Lung microvascular endothelial cell (primary cell): ENCODE data around the gene PAK4. TPM values are rescaled to one million over a fixed set of nuclear protein-coding genes. Genes with fewer than 3 reads are reported as not detected.
"Not testable (repeated sequence)": the region's sequence is repeated elsewhere in the genome, so short reads cannot be mapped to it uniquely, and the experiment has no call there.

Experiments
- DNase-seq, 2 donors: peaks; one replicate each; pipeline versions ENCODE4 v3.0.0 to v3.0.0-alpha.2; 2010; ENCODE audit warnings: low read depth in 2 of 2
- total RNA-seq: library from RNA; depleted of rRNA; stranded (reverse); fragments of >200 nt; gene quantifications from 2 replicates; pipeline ENCODE4 v1.2.1, GENCODE V29; 2014

PAK4 gene
- total RNA-seq, 1 donor from 2014 or later, result 2.6 TPM

- DNase-seq, result no peak
Measured at GRCh38 chr19:39100500-39101166, 25.0 kb upstream of the PAK4 start.

- DNase-seq, result no peak
Measured at GRCh38 chr19:39103151-39103550, 22.4 kb upstream of the PAK4 start.

DNA sequence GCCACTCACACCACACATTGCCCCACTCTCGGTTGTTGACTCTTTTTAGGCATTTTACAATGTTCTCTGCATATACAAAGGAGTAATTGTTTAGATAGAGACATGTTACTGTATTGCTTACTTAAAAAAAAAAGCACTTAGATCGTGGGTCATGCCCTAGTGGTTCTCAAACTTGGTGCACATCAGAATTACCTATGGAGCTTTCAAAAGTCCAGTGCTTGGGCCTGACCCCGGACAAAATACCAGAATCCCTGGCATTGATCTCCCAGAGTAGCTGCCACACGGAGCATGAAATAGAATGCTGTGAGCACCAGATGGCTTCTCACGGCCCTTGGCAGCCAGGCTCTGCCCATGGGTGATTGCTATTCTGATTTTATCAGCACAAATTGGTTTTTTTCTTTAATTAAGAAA is 21.4 kb upstream of the PAK4 start:
- no peak for DNase-seq

GRCh38 chr19:39106194-39106593 is 19.4 kb upstream of the PAK4 start:
- DNase-seq, result no peak

GRCh38 chr19:39109641-39110040 is 15.9 kb upstream of the PAK4 start:
- no peak for DNase-seq

DNA sequence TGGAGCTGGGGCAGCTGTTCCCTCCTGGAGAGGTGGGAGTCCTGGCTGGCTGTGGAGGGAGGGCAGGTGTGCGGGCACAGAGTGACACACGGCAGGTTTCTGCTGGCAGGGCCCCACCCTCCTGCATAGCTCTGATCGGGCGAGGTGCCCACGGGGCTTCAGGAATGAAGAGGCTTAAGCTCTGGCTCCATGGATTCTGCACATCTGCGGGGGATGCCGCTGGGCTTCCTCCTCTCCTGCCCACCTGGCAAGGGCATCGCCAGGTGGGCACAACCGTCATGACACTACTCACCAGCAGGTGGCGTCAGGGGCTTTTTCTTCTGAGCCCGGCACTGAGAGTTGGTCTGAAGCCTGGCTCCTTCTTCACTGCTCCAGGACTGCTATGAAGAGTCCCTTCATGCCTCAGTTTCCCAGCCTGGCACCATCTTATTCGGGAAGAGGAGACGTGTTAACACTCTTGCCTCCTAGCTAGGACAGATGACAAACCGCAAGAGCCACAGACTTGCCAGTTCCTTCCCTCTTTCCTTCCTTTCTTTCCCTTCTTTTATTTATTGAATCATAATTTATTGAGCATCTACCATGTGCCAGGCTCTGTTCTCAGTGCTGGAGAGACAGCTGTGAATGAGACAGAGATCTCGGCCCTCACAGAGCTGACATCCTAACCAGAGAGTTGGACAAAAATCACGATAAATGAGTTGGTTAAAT is 15.2 kb upstream of the PAK4 start:
- DNase-seq, result peak; percentile 38 to 50

DNA sequence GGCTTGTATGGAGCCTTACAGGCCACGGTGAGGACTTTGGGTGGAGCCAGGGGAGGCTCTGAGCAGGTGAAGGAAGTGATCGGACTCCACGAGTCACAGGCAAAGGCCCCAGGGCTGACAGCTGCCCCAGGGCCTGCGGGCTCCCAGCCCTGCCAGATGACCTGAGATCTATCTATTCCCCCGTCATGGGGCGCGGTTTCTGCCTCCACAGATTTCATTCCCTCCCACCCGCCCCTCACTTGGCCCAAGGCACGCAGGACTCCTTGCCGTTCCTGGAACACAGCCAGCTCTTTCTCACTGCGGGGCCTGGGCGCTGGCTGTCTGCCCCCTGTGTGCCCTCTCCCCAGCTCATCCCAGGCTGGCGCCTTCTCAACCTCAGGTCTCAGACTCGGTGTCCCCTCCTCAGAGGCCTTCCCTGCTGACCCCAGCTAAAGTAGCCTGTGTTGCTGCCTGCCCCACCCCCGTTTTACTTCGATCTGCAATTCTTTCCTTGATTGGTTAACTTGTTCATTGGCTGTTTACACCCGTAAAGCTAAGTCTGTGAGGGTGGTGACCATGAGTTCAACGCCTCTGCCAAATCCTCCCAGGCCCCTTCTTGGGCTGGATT is 13.9 kb upstream of the PAK4 start:
- no peak for DNase-seq

DNA sequence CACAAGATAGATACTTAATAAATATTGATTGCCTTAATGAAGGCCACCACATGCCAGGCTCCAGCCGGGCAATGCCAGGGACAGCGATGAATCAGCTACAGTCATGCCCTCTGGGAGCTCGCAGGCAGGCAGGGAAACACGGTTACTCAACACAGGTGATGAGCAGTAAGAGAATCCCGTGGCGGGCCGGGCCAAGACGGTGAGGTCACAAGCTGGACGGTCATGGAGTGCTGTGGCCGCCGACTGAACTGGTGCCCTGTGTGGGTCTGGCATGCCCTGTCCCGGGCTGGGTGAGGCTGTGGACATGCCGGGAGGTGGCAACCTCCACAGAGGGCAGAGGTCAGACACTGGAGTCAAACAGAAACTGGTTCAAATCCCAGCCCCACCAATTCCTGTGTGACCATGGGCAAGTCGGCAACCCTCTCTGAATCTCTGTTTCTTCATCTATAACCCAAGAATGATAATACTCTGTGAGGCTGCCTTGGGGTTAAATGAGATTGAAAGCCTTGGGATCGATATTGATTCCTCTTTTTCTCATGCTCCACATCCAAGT is 13.2 kb upstream of the PAK4 start:
- DNase-seq, result no peak

- no peak for DNase-seq
Measured at GRCh38 chr19:39113199-39113598, 12.4 kb upstream of the PAK4 start.

GRCh38 chr19:39115105-39115847 is 10.3 kb upstream of the PAK4 start:
- DNase-seq, result no peak

- not testable (repeated sequence) for DNase-seq
Measured at GRCh38 chr19:39117023-39117422, 8.6 kb upstream of the PAK4 start.

- DNase-seq, result no peak
Measured at GRCh38 chr19:39119830-39120229, 5.8 kb upstream of the PAK4 start.

DNA sequence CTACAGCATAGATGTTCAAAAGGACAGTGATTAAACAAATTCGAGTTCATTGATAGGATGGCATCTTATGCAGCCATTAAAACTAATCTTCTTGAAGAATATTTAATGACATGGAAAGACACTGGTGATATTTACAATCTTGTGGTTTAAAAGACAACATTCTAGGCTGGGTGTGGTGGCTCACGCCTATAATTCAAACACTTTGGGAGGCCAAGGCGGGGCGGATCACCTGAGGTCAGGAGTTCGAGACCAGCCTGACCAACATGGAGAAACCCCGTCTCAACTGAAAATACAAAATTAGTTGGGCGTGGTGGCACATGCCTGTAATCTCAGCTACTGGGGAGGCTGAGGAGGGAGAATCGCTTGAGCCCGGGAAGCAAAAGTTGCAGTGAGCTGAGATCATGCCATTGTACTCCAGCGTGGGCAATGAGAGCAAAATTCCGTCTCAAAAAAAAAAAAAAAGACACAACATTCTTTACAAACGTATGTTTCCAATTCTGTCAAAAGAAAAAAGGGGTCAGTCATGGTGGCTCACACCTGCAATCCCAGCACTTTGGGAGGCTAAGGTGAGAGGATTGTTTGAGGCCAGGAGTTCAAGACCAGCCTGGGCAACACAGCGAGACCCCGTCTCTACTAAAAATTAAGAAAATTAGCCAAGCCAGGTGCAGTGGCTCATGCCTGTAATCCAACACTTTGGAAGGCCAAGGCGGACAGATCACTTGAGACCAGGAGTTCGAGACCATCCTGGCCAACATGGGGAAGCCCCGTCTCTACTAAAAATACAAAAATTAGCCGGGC is 2.5 kb upstream of the PAK4 start:
- DNase-seq, result no peak

DNA sequence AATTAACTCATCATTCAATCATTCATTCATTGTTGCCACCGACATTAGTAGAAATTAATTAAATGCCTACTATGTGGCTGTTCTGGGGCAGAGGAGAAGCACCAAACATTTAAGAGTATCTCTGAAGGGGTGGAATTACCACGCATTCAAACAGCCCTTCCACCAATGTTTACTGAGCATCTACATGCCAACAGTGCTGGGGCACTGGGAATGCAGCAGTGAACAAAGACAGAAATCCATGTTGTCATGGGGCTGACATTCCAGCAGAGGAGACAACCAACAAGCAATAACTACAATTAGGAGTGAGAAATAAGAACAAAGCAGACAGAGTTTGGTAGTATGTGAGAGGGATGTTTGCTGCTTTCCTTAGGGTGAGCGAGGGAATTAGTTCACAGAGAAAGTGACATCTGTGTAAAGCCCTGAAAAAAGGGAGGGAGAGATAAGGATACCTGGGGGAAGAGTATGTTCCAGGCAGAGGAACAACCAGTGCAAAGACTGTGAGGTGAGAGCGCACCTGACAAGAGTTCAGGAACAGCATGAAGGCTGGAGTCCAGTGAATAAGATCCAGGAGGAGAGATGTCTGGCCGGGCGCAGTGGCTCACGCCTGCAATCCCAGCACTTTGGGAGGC is 1.3 kb upstream of the PAK4 start:
- no peak for DNase-seq

GRCh38 chr19:39125199-39125553 is 410 bp upstream of the PAK4 start:
- no peak for DNase-seq

DNA sequence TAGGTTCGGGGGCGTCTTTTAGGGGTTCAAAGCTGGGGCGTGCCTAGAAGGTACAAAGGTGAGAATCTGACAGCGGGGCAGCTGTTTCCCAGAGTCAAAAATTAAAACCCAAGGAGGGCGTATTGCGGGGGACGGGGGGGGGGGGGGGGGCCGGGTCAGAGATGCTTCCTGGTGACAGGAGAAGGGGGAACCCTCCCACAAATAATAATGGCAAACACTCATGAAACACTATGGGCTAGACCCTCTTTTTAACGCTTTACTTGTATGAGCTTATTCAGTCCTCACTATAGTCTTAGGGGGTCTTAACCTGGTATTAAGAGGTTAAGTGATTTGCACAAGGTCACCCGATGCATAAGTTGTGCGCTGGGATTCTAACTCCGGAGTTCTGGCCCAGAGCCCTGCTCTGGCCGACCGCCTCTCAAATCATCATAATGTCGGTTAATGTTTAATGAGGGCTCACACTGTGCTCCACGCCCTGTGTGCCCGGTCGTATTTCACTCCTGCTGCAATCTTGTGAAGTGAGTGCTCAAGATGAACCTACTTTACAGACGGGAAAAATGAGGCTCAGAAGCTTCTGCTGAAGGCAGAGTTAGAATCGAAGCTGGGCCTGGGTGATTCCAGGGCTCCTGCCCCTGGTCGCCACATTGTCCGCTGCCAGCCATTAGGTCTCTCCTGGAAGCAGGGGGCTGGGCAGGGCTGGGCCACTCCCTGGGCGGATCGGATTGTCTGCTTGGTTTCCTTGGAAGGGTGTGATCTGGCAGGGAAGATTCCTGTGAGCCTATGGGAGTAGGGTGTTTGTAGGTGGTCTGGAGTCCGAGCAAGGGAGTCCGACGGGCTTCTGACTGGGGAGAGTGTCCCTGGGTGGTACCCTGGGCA is 964 bp downstream of the PAK4 start:
- DNase-seq, result peak; percentile 19 to 37

GRCh38 chr19:39127812-39128515 is 2.4 kb downstream of the PAK4 start:
- DNase-seq, result peak in 1 of 2 donors; percentile 23

GRCh38 chr19:39128516-39129079 is 3.0 kb downstream of the PAK4 start:
- peak in 1 of 2 donors; percentile 53 for DNase-seq

DNA sequence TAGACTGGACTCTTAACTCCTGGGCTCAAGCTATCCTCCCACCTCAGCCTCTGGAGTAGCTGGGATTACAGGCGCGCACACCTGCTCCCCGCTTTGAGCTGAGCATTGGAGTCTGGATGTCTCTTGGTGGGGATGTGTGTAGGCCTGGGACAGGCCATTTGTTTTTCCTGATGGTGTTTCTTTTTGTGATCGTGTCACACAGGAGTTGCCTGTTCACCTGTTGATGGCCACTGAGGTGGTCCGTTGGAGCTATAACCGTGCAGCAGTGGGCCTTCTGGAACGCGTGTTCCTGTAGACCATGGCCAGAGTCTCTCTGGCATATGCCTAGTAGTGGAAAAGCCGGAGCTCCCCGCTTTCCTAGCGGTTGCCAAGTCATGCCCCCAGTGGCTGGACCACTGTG is 3.5 kb downstream of the PAK4 start:
- DNase-seq, result no peak
